Activated naive CD8-positive, alpha-beta T cell treated with anti-CD3 and anti-CD28 coated beads, Interleukin-2, amount 10 ng/mL, durations not matched to agents 7 days and 5 days (primary cell): ENCODE results near the gene ULBP1. TPM values are rescaled to one million over a fixed set of nuclear protein-coding genes. Genes with fewer than 3 reads are reported as not detected.
"Not testable (repeated sequence)": the region's sequence is repeated elsewhere in the genome, so short reads cannot be mapped to it uniquely, and the experiment has no call there.

Source experiments
- ATAC-seq: fragments of 150-1000 bp; cut with Tn5 transposase; one replicate; pipeline ENCODE4 v1.10.0; 2021; ENCODE audit warnings: low read depth, moderate library complexity
- POLR2A ChIA-PET: fragments of 350-600 bp; sonication (Branson Sonifier 250); formaldehyde crosslinking; loops from one replicate; lab custom pipeline; 2021; ENCODE audit warnings: antibody characterized with exemption; lab: Charles Lee
- DNase-seq: peaks from one replicate; pipeline ENCODE4 v3.0.0; 2021
- H3K27ac Mint-ChIP-seq: one replicate; pipeline ENCODE4 v1.8.0; 2022; ENCODE audit warnings: mild to moderate bottlenecking, mixed read lengths
- H3K27me3 Mint-ChIP-seq: one replicate; pipeline ENCODE4 v1.8.0; 2022; ENCODE audit warnings: mild to moderate bottlenecking, moderate library complexity, mixed read lengths
- H3K36me3 Mint-ChIP-seq: one replicate; pipeline ENCODE4 v1.8.0; 2021; ENCODE audit warnings: mild to moderate bottlenecking, mixed read lengths
- H3K4me1 Mint-ChIP-seq: one replicate; pipeline ENCODE4 v1.8.0; 2021; ENCODE audit warnings: mixed read lengths
- H3K4me3 Mint-ChIP-seq: one replicate; pipeline ENCODE4 v1.8.0; 2022; ENCODE audit warnings: mild to moderate bottlenecking, moderate library complexity, mixed read lengths
- H3K9me3 Mint-ChIP-seq: one replicate; pipeline ENCODE4 v1.8.0; 2021; ENCODE audit warnings: mixed read lengths
- total RNA-seq, 2 experiments: library from RNA; stranded (reverse); gene quantifications; one replicate each; pipeline ENCODE4 v1.2.3, GENCODE V29; 2021

The ULBP1 gene
- total RNA-seq, 2 experiments from 2014 or later, result 0.91 to 0.97 TPM

DNA sequence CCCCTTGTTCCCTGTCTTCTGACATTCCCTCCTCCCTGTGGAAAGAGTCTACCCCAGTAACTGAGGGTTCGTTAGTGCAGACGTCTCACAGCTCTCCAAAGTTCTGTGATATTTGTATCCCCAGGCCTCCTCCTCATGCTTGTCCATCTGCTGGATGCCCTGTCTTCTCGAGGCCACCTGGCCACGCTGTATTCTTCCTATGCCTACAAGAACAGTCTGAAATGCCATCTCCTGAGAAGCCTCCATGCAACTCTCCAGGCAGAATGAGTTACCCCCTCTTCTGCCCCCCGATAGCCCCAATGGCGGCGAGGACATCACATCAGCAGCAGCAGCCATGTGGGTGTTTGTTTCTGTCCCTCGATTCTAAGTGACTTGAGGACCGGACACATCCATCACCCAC lies 12.6 kb upstream of the ULBP1 start:
- Mint-ChIP-seq H3K27ac (no peak overlapping the region), H3K27me3 (peaks cover 77% of the 10 kb centered on the region), H3K4me3 (no peak overlapping the region), H3K9me3 (no peaks in the 10 kb centered on the region), H3K36me3 (no peaks in the 10 kb centered on the region), H3K4me1 (peaks cover 6% of the 10 kb centered on the region)
- ATAC-seq (no peak), DNase-seq (no peak)
- POLR2A ChIA-PET, result no interaction called here

GRCh38 chr6:149951626-149952025 lies 12.1 kb upstream of the ULBP1 start:
- H3K36me3 Mint-ChIP-seq, result no peaks in the 10 kb centered on the region
- DNase-seq, result no peak
- H3K27ac Mint-ChIP-seq, result no peak overlapping the region
- no peak for ATAC-seq
- H3K9me3 Mint-ChIP-seq, result no peaks in the 10 kb centered on the region
- POLR2A ChIA-PET, result no interaction called here
- peaks cover 77% of the 10 kb centered on the region for H3K27me3 Mint-ChIP-seq
- H3K4me3 Mint-ChIP-seq, result no peak overlapping the region
- H3K4me1 Mint-ChIP-seq, result peaks cover 6% of the 10 kb centered on the region

- H3K4me3 Mint-ChIP-seq, ATAC-seq: not testable (repeated sequence)
Observed at GRCh38 chr6:149953390-149953789, 10.4 kb upstream of the ULBP1 start.

DNA sequence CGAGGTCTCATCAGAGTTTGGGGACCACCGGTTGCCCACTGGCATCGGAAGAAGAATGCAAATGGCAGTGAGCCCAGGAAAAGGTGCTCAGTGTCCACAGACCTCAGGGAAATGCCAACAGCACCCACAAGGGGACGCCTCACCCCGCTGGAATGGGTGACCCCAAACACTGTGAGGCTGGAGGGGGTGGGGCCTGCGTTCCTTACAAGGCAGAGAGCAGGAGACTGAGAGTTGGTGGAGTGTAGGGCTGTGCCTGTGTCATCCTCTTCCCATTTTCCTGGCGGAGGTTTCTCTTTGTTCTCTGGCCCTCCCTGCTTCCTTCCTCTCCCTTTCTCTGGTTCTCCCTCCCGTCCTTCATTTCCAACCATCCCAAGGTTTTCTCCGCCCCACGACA lies 9.8 kb upstream of the ULBP1 start:
- Mint-ChIP-seq H3K27me3 (peaks cover 80% of the 10 kb centered on the region), H3K4me3 (peak overlapping the region; percentile 31)
- POLR2A ChIA-PET, H3K27ac Mint-ChIP-seq, H3K9me3 Mint-ChIP-seq, H3K4me1 Mint-ChIP-seq, H3K36me3 Mint-ChIP-seq, DNase-seq: not testable (repeated sequence)
- ATAC-seq, result peak; percentile 88

More at GRCh38 chr6:149953390-149953789, 10.4 kb upstream of the ULBP1 start:
- H3K9me3 Mint-ChIP-seq, H3K27ac Mint-ChIP-seq, H3K36me3 Mint-ChIP-seq, DNase-seq, H3K4me1 Mint-ChIP-seq, POLR2A ChIA-PET: not testable (repeated sequence)
- H3K27me3 Mint-ChIP-seq, result peaks cover 81% of the 10 kb centered on the region

GRCh38 chr6:149954328-149954983 lies 9.3 kb upstream of the ULBP1 start:
- H3K27ac Mint-ChIP-seq, H3K9me3 Mint-ChIP-seq, DNase-seq, H3K4me1 Mint-ChIP-seq, POLR2A ChIA-PET, H3K36me3 Mint-ChIP-seq: not testable (repeated sequence)
- H3K4me3 Mint-ChIP-seq, result peak overlapping the region; percentile 31
- peaks cover 81% of the 10 kb centered on the region for H3K27me3 Mint-ChIP-seq
- ATAC-seq, result peak; percentile 35

DNA sequence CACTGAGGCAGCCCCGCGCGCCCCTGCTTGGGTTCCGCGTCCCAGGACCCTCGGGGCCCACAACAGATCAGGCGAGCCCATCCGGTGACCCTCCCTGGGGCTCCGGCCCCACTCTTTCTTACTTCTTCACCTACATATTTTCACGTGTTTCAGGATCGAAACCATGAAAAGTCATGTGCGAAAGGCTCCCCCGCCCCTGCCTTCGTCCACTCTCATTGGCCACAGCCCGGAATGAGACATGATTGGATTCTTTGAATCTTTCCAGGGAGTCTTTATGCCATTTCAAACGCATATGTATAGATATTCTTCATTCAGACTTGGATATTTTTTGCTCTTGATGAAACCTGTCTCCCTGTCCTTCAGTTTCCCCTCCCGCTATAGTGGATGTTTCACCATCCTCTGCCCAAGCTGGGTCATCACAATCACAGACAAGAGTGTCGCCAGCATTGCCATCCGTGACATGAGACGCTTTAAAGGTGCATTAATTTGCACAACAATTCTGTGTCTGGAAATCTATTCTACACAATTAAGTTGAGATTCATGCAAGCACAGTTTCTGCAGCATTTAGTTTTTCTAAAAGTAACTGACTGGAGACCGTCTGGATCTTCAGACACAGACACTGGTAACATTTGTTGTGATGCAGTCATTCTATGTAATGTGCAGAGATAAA lies 8.6 kb upstream of the ULBP1 start:
- peak overlapping the region; percentile 65 for H3K4me3 Mint-ChIP-seq
- H3K27ac Mint-ChIP-seq, H3K9me3 Mint-ChIP-seq, H3K36me3 Mint-ChIP-seq, POLR2A ChIA-PET, DNase-seq, ATAC-seq, H3K4me1 Mint-ChIP-seq: not testable (repeated sequence)
- H3K27me3 Mint-ChIP-seq, result peaks cover 81% of the 10 kb centered on the region

DNA sequence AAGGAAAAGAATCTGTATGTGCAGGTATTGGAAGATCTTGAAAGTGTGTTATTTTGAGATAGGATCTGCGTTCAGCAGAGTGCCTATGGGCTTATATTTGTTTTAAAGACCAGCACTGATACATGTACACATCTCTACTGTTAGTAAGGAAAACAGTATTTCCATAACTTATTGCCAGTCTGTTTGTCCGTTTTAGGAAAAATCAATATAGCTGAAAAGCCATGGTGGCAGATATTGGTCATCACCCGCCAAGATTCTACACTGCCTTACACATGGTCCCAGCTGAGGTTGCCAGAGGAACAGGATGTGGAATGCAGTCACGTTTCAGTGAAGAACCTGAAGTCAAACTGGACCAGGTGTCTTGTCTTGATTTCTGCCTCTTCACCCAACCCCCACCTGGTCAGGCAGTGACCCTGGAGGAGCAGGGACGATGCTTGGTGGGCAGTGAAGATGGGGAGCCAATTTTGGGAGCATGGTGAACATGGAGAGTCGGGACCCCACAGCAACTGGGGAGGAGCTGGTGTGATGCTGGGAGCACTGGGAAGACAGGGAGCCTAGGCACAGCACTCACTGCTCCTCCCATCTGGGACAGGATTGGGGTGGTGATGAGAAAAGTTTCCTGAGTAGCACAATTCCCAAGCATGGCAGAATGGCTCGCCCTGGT lies 8.0 kb upstream of the ULBP1 start:
- H3K27me3 Mint-ChIP-seq, result peaks cover 81% of the 10 kb centered on the region
- DNase-seq, H3K36me3 Mint-ChIP-seq, H3K4me1 Mint-ChIP-seq, ATAC-seq, H3K27ac Mint-ChIP-seq, POLR2A ChIA-PET, H3K4me3 Mint-ChIP-seq, H3K9me3 Mint-ChIP-seq: not testable (repeated sequence)

DNA sequence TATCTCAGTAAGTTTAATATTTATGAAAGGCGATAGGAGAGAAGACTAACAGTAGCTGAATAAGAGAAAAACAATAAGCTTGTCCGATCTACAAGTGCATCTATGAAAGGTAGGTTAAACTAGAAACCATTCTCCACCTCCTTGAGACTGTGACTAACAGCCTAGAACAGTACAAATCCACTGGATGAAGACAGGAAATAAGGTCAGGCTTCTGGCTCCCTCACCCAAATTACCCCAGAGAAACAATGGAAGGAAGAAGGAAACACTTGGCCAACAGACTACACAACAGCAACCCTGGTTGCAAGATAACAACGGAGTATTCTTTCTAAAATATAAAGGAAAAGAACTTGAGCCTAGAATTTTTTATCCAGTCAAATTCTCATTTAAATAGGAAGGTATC lies 5.6 kb upstream of the ULBP1 start:
- DNase-seq, POLR2A ChIA-PET, ATAC-seq, H3K4me1 Mint-ChIP-seq, H3K4me3 Mint-ChIP-seq, H3K36me3 Mint-ChIP-seq, H3K9me3 Mint-ChIP-seq, H3K27ac Mint-ChIP-seq: not testable (repeated sequence)
- peaks cover 80% of the 10 kb centered on the region for H3K27me3 Mint-ChIP-seq

- not testable (repeated sequence) for H3K4me3 Mint-ChIP-seq, H3K27ac Mint-ChIP-seq
Observed at GRCh38 chr6:149959806-149960205, 3.9 kb upstream of the ULBP1 start.

DNA sequence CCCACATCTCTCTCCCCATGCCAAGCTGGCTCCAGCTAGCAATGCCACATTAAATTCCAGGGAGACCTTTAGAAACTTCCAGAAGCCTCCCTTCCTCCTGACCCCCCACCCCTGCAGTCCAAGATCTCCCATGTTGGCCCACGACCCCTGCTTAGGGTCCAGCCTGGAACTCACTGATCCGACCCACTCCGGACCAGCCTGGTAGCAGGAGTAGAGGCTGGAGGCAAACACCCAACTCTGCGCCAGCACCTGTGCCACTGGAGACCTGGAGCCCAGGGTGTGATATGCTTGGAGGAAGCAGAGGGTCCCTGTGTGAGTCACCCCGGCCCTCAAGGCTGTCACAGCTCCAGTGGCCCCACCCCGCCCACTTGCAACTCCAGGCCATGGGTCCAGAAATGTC lies 3.3 kb upstream of the ULBP1 start:
- DNase-seq, result no peak

More at GRCh38 chr6:149959806-149960205, 3.9 kb upstream of the ULBP1 start:
- H3K9me3 Mint-ChIP-seq, H3K36me3 Mint-ChIP-seq, POLR2A ChIA-PET, ATAC-seq, DNase-seq: not testable (repeated sequence)
- Mint-ChIP-seq H3K27me3 (peaks cover 86% of the 10 kb centered on the region), H3K4me1 (peaks cover 18% of the 10 kb centered on the region)

DNA sequence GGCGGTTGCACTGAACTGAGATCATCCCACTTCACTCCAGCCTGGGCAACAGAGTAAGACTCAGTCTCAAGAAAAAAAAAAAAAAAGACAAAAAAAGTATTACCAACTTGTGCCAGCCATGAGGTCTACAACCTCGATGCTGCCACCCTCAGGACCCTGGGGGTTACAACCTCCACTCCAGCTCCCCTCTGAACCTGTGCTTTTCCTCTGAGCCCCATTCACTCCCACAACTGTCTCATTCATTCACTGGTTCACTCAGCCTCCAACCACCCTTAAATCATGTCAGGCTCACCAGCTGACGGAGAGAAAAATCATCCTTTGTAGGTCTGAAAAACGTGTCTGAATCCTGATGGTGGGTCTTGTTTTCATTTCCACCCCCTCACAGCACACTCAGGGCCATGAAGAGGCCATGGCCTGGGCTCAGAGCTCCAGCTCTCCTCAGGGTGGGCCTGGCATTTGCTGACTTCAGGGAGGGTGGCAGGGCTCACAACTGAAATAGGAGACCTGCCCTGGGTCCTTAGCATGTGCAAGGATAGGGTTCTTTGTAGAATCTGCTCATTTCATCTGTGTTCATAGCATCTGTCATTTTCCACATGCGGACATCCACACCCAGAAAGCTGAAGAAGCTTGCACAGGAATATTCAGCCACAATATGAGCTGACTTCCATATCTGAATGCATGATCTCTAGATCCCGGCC lies 1.9 kb upstream of the ULBP1 start:
- ATAC-seq (no peak), DNase-seq (no peak)
- POLR2A ChIA-PET, result no interaction called here

More for the DNA sequence above, 3.3 kb upstream of the ULBP1 start:
- Mint-ChIP-seq H3K9me3 (no peaks in the 10 kb centered on the region), H3K4me1 (peaks cover 19% of the 10 kb centered on the region), H3K27ac (no peak overlapping the region), H3K27me3 (peaks cover 87% of the 10 kb centered on the region), H3K36me3 (no peaks in the 10 kb centered on the region), H3K4me3 (no peak overlapping the region)
- POLR2A ChIA-PET, result no interaction called here
- ATAC-seq, result no peak

GRCh38 chr6:149962461-149963211 lies 1.1 kb upstream of the ULBP1 start:
- DNase-seq (no peak), ATAC-seq (no peak)
- H3K36me3 Mint-ChIP-seq, result no peaks in the 10 kb centered on the region
- no peaks in the 10 kb centered on the region for H3K9me3 Mint-ChIP-seq
- H3K4me3 Mint-ChIP-seq, result peak overlapping the region; percentile 92
- peaks cover 20% of the 10 kb centered on the region for H3K4me1 Mint-ChIP-seq
- peak overlapping the region; percentile 88 for H3K27ac Mint-ChIP-seq
- POLR2A ChIA-PET, result no interaction called here
- peaks cover 85% of the 10 kb centered on the region for H3K27me3 Mint-ChIP-seq

More for the DNA sequence above, 1.9 kb upstream of the ULBP1 start:
- H3K9me3 Mint-ChIP-seq, result no peaks in the 10 kb centered on the region
- peaks cover 20% of the 10 kb centered on the region for H3K4me1 Mint-ChIP-seq
- no peaks in the 10 kb centered on the region for H3K36me3 Mint-ChIP-seq
- H3K27me3 Mint-ChIP-seq, result peaks cover 83% of the 10 kb centered on the region
- H3K27ac Mint-ChIP-seq, result no peak overlapping the region
- H3K4me3 Mint-ChIP-seq, result no peak overlapping the region

GRCh38 chr6:149963212-149963461 lies 606 bp upstream of the ULBP1 start:
- ATAC-seq, result peak; percentile 26
- no peaks in the 10 kb centered on the region for H3K9me3 Mint-ChIP-seq
- H3K4me3 Mint-ChIP-seq, result peak overlapping the region; percentile 92
- H3K4me1 Mint-ChIP-seq, result peaks cover 20% of the 10 kb centered on the region
- no peaks in the 10 kb centered on the region for H3K36me3 Mint-ChIP-seq
- POLR2A ChIA-PET, result no interaction called here
- DNase-seq, result peak; percentile 48
- H3K27ac Mint-ChIP-seq, result peak overlapping the region; percentile 88
- peaks cover 85% of the 10 kb centered on the region for H3K27me3 Mint-ChIP-seq
